H1 (cell line): Measurements from ENCODE around the gene STAT4. TPM values are rescaled to one million over a fixed set of nuclear protein-coding genes. Genes with fewer than 3 reads are reported as not detected.

Experiments used
- CTCF ChIA-PET: fragments of 300-600 bp; sonication (Branson Sonifier 250); formaldehyde crosslinking; loops from one replicate; lab custom pipeline; 2021; ENCODE audit not compliant: partially characterized antibody; lab: Charles Lee
- POLR2A ChIA-PET: fragments of 300-600 bp; sonication (Branson Sonifier 250); formaldehyde crosslinking; loops from one replicate; lab custom pipeline; 2021; ENCODE audit warnings: inconsistent platforms; ENCODE audit not compliant: partially characterized antibody; lab: Charles Lee
- DNase-seq, 2 experiments: peaks; one replicate each; pipeline versions ENCODE4 v3.0.0 to v3.0.0-alpha.2; 2010 to 2022; ENCODE audit warnings: low spot score in 2 of 2, low read depth in 1 of 2, mixed read lengths in 1 of 2
- FAIRE-seq: peaks from 2 replicates; lab custom pipeline; 2011; peaks lifted over from hg19 to GRCh38; lab: Jason Lieb, UNC
- H2AFZ ChIP-seq: 2 replicates; pipeline ENCODE4 v1.8.1; 2012; ENCODE audit warnings: low read length, inconsistent platforms
- H2AK5ac ChIP-seq: 2 replicates; pipeline ENCODE4 v1.6.1; 2013; ENCODE audit warnings: low read depth, low read length
- H2BK120ac ChIP-seq: replicated peaks from 2 replicates; pipeline ENCODE3; 2013; ENCODE audit warnings: low read depth, low read length, inconsistent platforms
- H2BK12ac ChIP-seq: 2 replicates; pipeline ENCODE4 v1.6.1; 2013; ENCODE audit warnings: low read depth, low read length
- H2BK15ac ChIP-seq: 2 replicates; pipeline ENCODE4 v1.6.1; 2013; ENCODE audit warnings: low read length
- H2BK20ac ChIP-seq: 2 replicates; pipeline ENCODE4 v1.6.1; 2013; ENCODE audit warnings: low read length
- H2BK5ac ChIP-seq: 2 replicates; pipeline ENCODE4 v1.6.1; 2013; ENCODE audit warnings: low read depth, low read length
- H3K14ac ChIP-seq: 2 replicates; pipeline ENCODE4 v1.6.1; 2013; ENCODE audit warnings: inconsistent platforms; ENCODE audit not compliant: insufficient read length
- H3K18ac ChIP-seq: 2 replicates; pipeline ENCODE4 v1.6.1; 2013; ENCODE audit warnings: low read length; ENCODE audit errors: extremely low read depth
- H3K23ac ChIP-seq: 2 replicates; pipeline ENCODE4 v1.6.1; 2013; ENCODE audit warnings: inconsistent platforms; ENCODE audit not compliant: insufficient read length
- H3K23me2 ChIP-seq: 2 replicates; pipeline ENCODE4 v1.6.1; 2013; ENCODE audit warnings: low read depth, low read length
- H3K27ac ChIP-seq: 2 replicates; pipeline ENCODE4 v1.6.1; 2011; ENCODE audit warnings: low read depth, low read length, inconsistent platforms
- H3K27me3 ChIP-seq, 4 experiments: replicated peaks in 1 of 4; 1 replicate in 1 of 4; 2 replicates in 3 of 4; pipeline versions ENCODE4 v1.6.1 to v1.8.1; 2011 to 2013; ENCODE audit warnings: low read length in 3 of 4, mild to moderate bottlenecking in 3 of 4, inconsistent platforms in 2 of 4, mixed read lengths in 2 of 4, moderate library complexity in 1 of 4; ENCODE audit not compliant: control insufficient read depth in 3 of 4, insufficient read depth in 3 of 4; ENCODE audit errors: extremely low read depth in 1 of 4
- H3K36me3 ChIP-seq, 4 experiments: 2 replicates each; pipeline versions ENCODE4 v1.6.1 to v1.8.1; 2011 to 2013; ENCODE audit warnings: mild to moderate bottlenecking in 4 of 4, low read length in 3 of 4, moderate library complexity in 2 of 4, control low read depth in 1 of 4, inconsistent platforms in 1 of 4; ENCODE audit not compliant: insufficient read depth in 4 of 4, control insufficient read depth in 2 of 4
- H3K4ac ChIP-seq: replicated peaks from 2 replicates; pipeline ENCODE3; 2013; ENCODE audit warnings: low read length, low read depth, mixed read lengths, inconsistent platforms; ENCODE audit not compliant: insufficient read length
- H3K4me1 ChIP-seq, 4 experiments: replicated peaks in 1 of 4; 1 replicate in 1 of 4; 2 replicates in 3 of 4; pipeline versions ENCODE4 v1.6.1 to v1.8.1; 2011 to 2013; ENCODE audit warnings: low read length in 3 of 4, inconsistent platforms in 2 of 4, mixed read lengths in 1 of 4; ENCODE audit not compliant: insufficient read depth in 4 of 4, control insufficient read depth in 3 of 4
- H3K4me2 ChIP-seq, 2 experiments: 2 replicates each; pipeline versions ENCODE4 v1.6.1 to v1.8.1; 2011 to 2013; ENCODE audit warnings: low read depth in 2 of 2, low read length in 2 of 2, control low read depth in 1 of 2, inconsistent platforms in 1 of 2, mild to moderate bottlenecking in 1 of 2; ENCODE audit not compliant: insufficient read depth in 1 of 2
- H3K4me3 ChIP-seq, 4 experiments: fragments of 200-600, 300-600 bp in 1 of 4; sonication (generic), shearing (Covaris generic), sonication (Bioruptor Twin) in 1 of 4; 2 replicates each; pipeline versions ENCODE4 v1.5.1 to v1.8.1; 2011 to 2016; ENCODE audit warnings: low read length in 4 of 4, low read depth in 3 of 4, control low read depth in 2 of 4, inconsistent platforms in 2 of 4, mild to moderate bottlenecking in 2 of 4, mixed read lengths in 1 of 4, moderate library complexity in 1 of 4; ENCODE audit not compliant: insufficient read depth in 2 of 4; ENCODE audit errors: extremely low read depth in 1 of 4
- H3K56ac ChIP-seq: replicated peaks from 2 replicates; pipeline ENCODE3; 2013; ENCODE audit warnings: low read depth, mild to moderate bottlenecking, mixed read lengths, low read length, inconsistent platforms; ENCODE audit not compliant: insufficient read length
- H3K79me1 ChIP-seq: 2 replicates; pipeline ENCODE4 v1.6.1; 2013; ENCODE audit warnings: low read depth, low read length, control low read depth
- H3K79me2 ChIP-seq, 2 experiments: 2 replicates each; pipeline versions ENCODE4 v1.6.1 to v1.8.1; 2012 to 2013; ENCODE audit warnings: low read length in 2 of 2, mild to moderate bottlenecking in 2 of 2, inconsistent platforms in 1 of 2; ENCODE audit not compliant: insufficient read depth in 2 of 2, control insufficient read depth in 1 of 2
- H3K9ac ChIP-seq, 4 experiments: replicated peaks in 1 of 4; 1 replicate in 1 of 4; 2 replicates in 3 of 4; pipeline versions ENCODE4 v1.6.1 to v1.8.1; 2011 to 2013; ENCODE audit warnings: low read depth in 3 of 4, low read length in 3 of 4, control low read depth in 2 of 4, mild to moderate bottlenecking in 2 of 4, moderate library complexity in 2 of 4, inconsistent platforms in 1 of 4; ENCODE audit errors: extremely low read depth in 1 of 4
- H3K9me3 ChIP-seq, 2 experiments: 2 replicates each; pipeline versions ENCODE4 v1.6.1 to v1.8.1; 2012 to 2013; ENCODE audit warnings: mild to moderate bottlenecking in 2 of 2, moderate library complexity in 2 of 2, control low read depth in 1 of 2, inconsistent platforms in 1 of 2, low read depth in 1 of 2, low read length in 1 of 2, mixed read lengths in 1 of 2; ENCODE audit not compliant: insufficient read depth in 2 of 2
- H4K20me1 ChIP-seq, 2 experiments: replicated peaks in 1 of 2; 2 replicates each; pipeline versions ENCODE3 to v1.8.1; 2011 to 2013; ENCODE audit warnings: inconsistent platforms in 2 of 2, low read length in 2 of 2, mild to moderate bottlenecking in 1 of 2; ENCODE audit not compliant: insufficient read depth in 2 of 2, control insufficient read depth in 1 of 2
- H4K5ac ChIP-seq: 2 replicates; pipeline ENCODE4 v1.6.1; 2013; ENCODE audit warnings: low read length, low read depth, mixed read lengths, inconsistent platforms; ENCODE audit not compliant: insufficient read length
- H4K8ac ChIP-seq: 2 replicates; pipeline ENCODE4 v1.8.0; 2013; ENCODE audit warnings: mild to moderate bottlenecking, moderate library complexity, low read length, inconsistent platforms; ENCODE audit not compliant: insufficient read depth; ENCODE audit errors: extremely low read depth
- H4K91ac ChIP-seq: replicated peaks from 2 replicates; pipeline ENCODE3; 2013; ENCODE audit warnings: low read length, mixed read lengths, inconsistent platforms; ENCODE audit not compliant: insufficient read length
- CBX5 ChIP-seq: fragments of 300-800, 300-1000 bp; sonication (generic); IDR thresholded peaks from 2 replicates; pipeline ENCODE4 v1.7.1; 2016; ENCODE audit warnings: antibody characterized with exemption, low read length, low read depth
- CHD1 ChIP-seq: IDR thresholded peaks from 2 replicates; pipeline ENCODE4 v1.6.1; 2012; ENCODE audit warnings: low read depth, low read length, improper control_type of control experiment
- CHD2 ChIP-seq: IDR thresholded peaks from 2 replicates; pipeline ENCODE4 v1.6.1; 2012; ENCODE audit warnings: low read length, improper control_type of control experiment
- CREB1 ChIP-seq: IDR thresholded peaks from 2 replicates; pipeline ENCODE4 v1.6.1; 2012; ENCODE audit warnings: inconsistent platforms
- CTBP2 ChIP-seq: IDR thresholded peaks from 2 replicates; pipeline ENCODE4 v1.7.0; 2011; ENCODE audit warnings: borderline replicate concordance, mild to moderate bottlenecking, moderate library complexity, mixed read lengths, low read length; ENCODE audit not compliant: insufficient read depth, insufficient read length
- E2F6 ChIP-seq: IDR thresholded peaks from 2 replicates; pipeline ENCODE4 v1.6.1; 2012; ENCODE audit warnings: inconsistent platforms
- EGR1 ChIP-seq: IDR thresholded peaks from 2 replicates; pipeline ENCODE4 v1.6.1; 2011; ENCODE audit warnings: low read depth, low read length, borderline replicate concordance
- EP300 ChIP-seq, 2 experiments: IDR thresholded peaks; 1 replicate in 1 of 2; 2 replicates in 1 of 2; pipeline ENCODE4 v1.6.1; 2011 to 2012; ENCODE audit warnings: low read depth in 2 of 2, low read length in 2 of 2, mild to moderate bottlenecking in 2 of 2, borderline replicate concordance in 1 of 2, inconsistent platforms in 1 of 2, moderate library complexity in 1 of 2
- HDAC2 ChIP-seq, 2 experiments: fragments of 300-600 bp in 1 of 2; sonication (generic) in 1 of 2; IDR thresholded peaks; 2 replicates each; pipeline ENCODE4 v1.6.1; 2011 to 2012; ENCODE audit warnings: low read depth in 2 of 2, low read length in 2 of 2, mild to moderate bottlenecking in 2 of 2, moderate library complexity in 2 of 2, borderline replicate concordance in 1 of 2, inconsistent platforms in 1 of 2
- MAFK ChIP-seq: IDR thresholded peaks from 2 replicates; pipeline ENCODE4 v1.6.1; 2012; ENCODE audit warnings: low read depth, mild to moderate bottlenecking, improper control_type of control experiment, low read length
- POLR2A ChIP-seq, 2 experiments: IDR thresholded peaks; 1 replicate in 1 of 2; 2 replicates in 1 of 2; pipeline ENCODE4 v1.6.1; 2011; ENCODE audit warnings: low read depth in 2 of 2, low read length in 2 of 2, mild to moderate bottlenecking in 2 of 2; ENCODE audit errors: control extremely low read depth in 1 of 2
- SP1 ChIP-seq: IDR thresholded peaks from 2 replicates; pipeline ENCODE4 v1.6.1; 2011; ENCODE audit warnings: low read depth, low read length
- SUZ12 ChIP-seq: fragments of 200-600 bp; sonication (generic); IDR thresholded peaks from 2 replicates; pipeline ENCODE4 v1.6.1; 2012; ENCODE audit warnings: mild to moderate bottlenecking, inconsistent platforms, low read length, moderate library complexity, mixed read lengths
- TCF12 ChIP-seq: IDR thresholded peaks from 2 replicates; pipeline ENCODE4 v1.6.1; 2011; ENCODE audit warnings: low read depth, mild to moderate bottlenecking, low read length
- WGBS, 2 experiments: shearing (Covaris generic) in 1 of 2; methylation state at CpG; one replicate each; pipeline versions ENCODE4 v1.1.6 to v1.1.7; 2013 to 2015; ENCODE audit warnings: low lambda C conversion rate in 2 of 2, mixed read lengths in 2 of 2, inconsistent platforms in 1 of 2, low coverage in 1 of 2, missing lambda C conversion rate in 1 of 2; ENCODE audit not compliant: insufficient replicate concordance in 2 of 2, insufficient coverage in 1 of 2, insufficient read length in 1 of 2; ENCODE audit errors: extremely low coverage in 1 of 2, missing lambda C conversion rate in 1 of 2; 5-methylcytosine and 5-hydroxymethylcytosine counted together
- polyA plus RNA-seq, 7 experiments: library from polyadenylated mRNA; depleted of rRNA in 3 of 7; stranded (reverse) in 5 of 7; unstranded in 2 of 7; fragments of >200 nt in 5 of 7; fragments of 200-250 nt in 2 of 7; gene quantifications; 1 replicate in 5 of 7; 2 replicates in 1 of 7; 4 replicates in 1 of 7; pipeline versions ENCODE4 v1.2.1 to v1.2.3, GENCODE V29; 2011 to 2013; ENCODE audit warnings: missing spikeins in 2 of 7, mixed read lengths in 2 of 7
- total RNA-seq: library from RNA; stranded (reverse); fragmentation: NEBNext Ultra II Directional; extraction: Animal tissue kit (Norgen Biotek cat#: 25700); gene quantifications from 2 replicates; pipeline ENCODE4 v1.2.1, GENCODE V29; 2021

STAT4 gene
- total and polyA plus RNA-seq, 2 of the 8 experiments (the other 6 are each of a cell fraction or from before 2014, with no cell fraction given) = 0.36 to 0.63 TPM

GRCh38 chr2:191176305-191176704 lies 25.5 kb upstream of the STAT4 start:
- H4K5ac ChIP-seq = no peak overlapping the region
- TF ChIP-seq POLR2A (IDR thresholded peaks at IDR 0.05; ENCODE audit: control extremely low read depth in 1 of 2, low read depth in 2 of 2, low read length in 2 of 2) = no peak
- no peak for TF ChIP-seq CHD2
- TF ChIP-seq E2F6 = no peak
- TF ChIP-seq EP300 (IDR thresholded peaks at IDR 0.05; ENCODE audit: borderline replicate concordance in 1 of 2, low read depth in 2 of 2, low read length in 2 of 2) = no peak
- no peak for TF ChIP-seq SP1
- no peak for TF ChIP-seq MAFK
- no peak for TF ChIP-seq EGR1
- TF ChIP-seq CHD1 = no peak
- TF ChIP-seq CREB1 = no peak
- TF ChIP-seq CTBP2 = no peak
- no peak for TF ChIP-seq TCF12
- no peak for TF ChIP-seq HDAC2 (IDR thresholded peaks at IDR 0.05; ENCODE audit: borderline replicate concordance in 1 of 2, low read depth in 2 of 2, low read length in 2 of 2)
- TF ChIP-seq CBX5 = no peak
- TF ChIP-seq SUZ12 = no peak
- H3K18ac ChIP-seq = no peak overlapping the region
- H2BK15ac ChIP-seq = no peak overlapping the region
- H2BK12ac ChIP-seq = no peak overlapping the region
- DNase-seq (no peak), FAIRE-seq (no peak)
- no peak overlapping the region for H3K56ac ChIP-seq
- H3K36me3 ChIP-seq = no peaks in the 10 kb centered on the region
- H3K14ac ChIP-seq = no peak overlapping the region
- no peak overlapping the region for H3K4me3 ChIP-seq
- no peak overlapping the region for H3K9ac ChIP-seq
- no peak overlapping the region for H2AK5ac ChIP-seq
- no peaks in the 10 kb centered on the region for H3K23me2 ChIP-seq
- no peak overlapping the region for H4K8ac ChIP-seq
- no peaks in the 10 kb centered on the region for H3K79me2 ChIP-seq
- H3K4ac ChIP-seq = no peak overlapping the region
- no peak overlapping the region for H3K4me2 ChIP-seq
- WGBS, 2 experiments = 94% methylated on average over 1 of the region's 1 CpG; no CpG with 5 or more reads in 1 of the 2 experiments
- no peaks in the 10 kb centered on the region for H3K27me3 ChIP-seq
- CTCF ChIA-PET = interaction anchor here (1.0 to 1.4 kb wide), 5 partner anchors 15 to 124 kb away, joined by 3 to 4 read pairs (median 3); no protein-coding TSS in a partner anchor
- H3K23ac ChIP-seq = no peak overlapping the region
- H2BK120ac ChIP-seq = no peak overlapping the region
- H3K4me1 ChIP-seq = peaks cover 0 to 3% (median 0%) of the 10 kb centered on the region in 4 experiments; a peak in 1 of 7 replicates
- H2BK20ac ChIP-seq = no peak overlapping the region
- no peaks in the 10 kb centered on the region for H4K20me1 ChIP-seq
- H2AFZ ChIP-seq = no peak overlapping the region
- no peak overlapping the region for H4K91ac ChIP-seq
- H3K27ac ChIP-seq = no peak overlapping the region
- POLR2A ChIA-PET = no interaction called here
- no peaks in the 10 kb centered on the region for H3K9me3 ChIP-seq
- no peaks in the 10 kb centered on the region for H3K79me1 ChIP-seq
- no peak overlapping the region for H2BK5ac ChIP-seq
